ENCODE results near the gene CHADL. TPM values are rescaled to one million over a fixed set of nuclear protein-coding genes. Genes with fewer than 3 reads are reported as not detected.

CHADL gene
- total RNA-seq, 1 experiment from 2014 or later = 1.2 TPM

Small RNAs within 50 kb of the gene (microRNA-seq; reads per million reads assigned to microRNA genes)
- not detected for gene MIR6889 (ENCODE audit: unreplicated experiment)

Other genes with a start within 250 kb of the CHADL start
- gene EP300, start 148.3 kb downstream of the CHADL start, total RNA-seq (2014; rRNA removed) = 17.8 and 20.7 TPM in 2 replicates
- gene L3MBTL2, start 35.6 kb downstream of the CHADL start, total RNA-seq (2014; rRNA removed) = 22.7 and 33.8 TPM in 2 replicates
- gene RANGAP1, start 45.3 kb upstream of the CHADL start, total RNA-seq (2014; rRNA removed) = 99.0 and 128 TPM in 2 replicates
- 34.8 and 40.5 TPM in 2 replicates for gene ZC3H7B, start 60.6 kb upstream of the CHADL start, total RNA-seq (2014; rRNA removed)
- 4.0 TPM in 2 replicates for gene TEF, start 141.0 kb upstream of the CHADL start, total RNA-seq (2014; rRNA removed)
- gene TOB2, start 205.9 kb upstream of the CHADL start, total RNA-seq (2014; rRNA removed) = 12.8 and 13.5 TPM in 2 replicates
- gene PHF5A, start 227.8 kb upstream of the CHADL start, total RNA-seq (2014; rRNA removed) = 76.5 and 80.4 TPM in 2 replicates
- 118 and 130 TPM in 2 replicates for gene ACO2, start 228.2 kb upstream of the CHADL start, total RNA-seq (2014; rRNA removed)

Data from PC-3 (cell line).